ENCODE measurements around the gene NAA10.

Gene NAA10

DNA sequence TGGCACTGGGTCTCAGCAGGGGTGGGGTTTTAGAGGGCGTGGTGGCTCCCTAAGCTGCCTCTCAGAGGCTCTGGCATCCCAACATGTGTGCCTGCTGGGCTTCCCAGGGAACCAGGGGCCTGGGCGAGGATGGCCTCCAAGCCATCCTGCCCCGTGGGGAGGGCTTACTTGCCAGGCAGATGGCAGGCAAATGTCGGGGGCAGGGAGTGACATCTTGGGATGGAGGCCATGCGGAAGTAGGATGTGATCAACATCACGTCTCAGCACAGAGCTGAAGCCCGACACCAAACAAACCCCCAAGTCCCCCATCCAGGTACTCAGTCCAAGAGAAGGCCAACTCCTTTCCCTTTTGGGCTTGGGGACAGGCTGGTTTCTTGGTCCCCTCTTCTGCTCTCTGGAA, 53.6 kb downstream of the NAA10 start:
- TF ChIP-seq, protein P1, sequence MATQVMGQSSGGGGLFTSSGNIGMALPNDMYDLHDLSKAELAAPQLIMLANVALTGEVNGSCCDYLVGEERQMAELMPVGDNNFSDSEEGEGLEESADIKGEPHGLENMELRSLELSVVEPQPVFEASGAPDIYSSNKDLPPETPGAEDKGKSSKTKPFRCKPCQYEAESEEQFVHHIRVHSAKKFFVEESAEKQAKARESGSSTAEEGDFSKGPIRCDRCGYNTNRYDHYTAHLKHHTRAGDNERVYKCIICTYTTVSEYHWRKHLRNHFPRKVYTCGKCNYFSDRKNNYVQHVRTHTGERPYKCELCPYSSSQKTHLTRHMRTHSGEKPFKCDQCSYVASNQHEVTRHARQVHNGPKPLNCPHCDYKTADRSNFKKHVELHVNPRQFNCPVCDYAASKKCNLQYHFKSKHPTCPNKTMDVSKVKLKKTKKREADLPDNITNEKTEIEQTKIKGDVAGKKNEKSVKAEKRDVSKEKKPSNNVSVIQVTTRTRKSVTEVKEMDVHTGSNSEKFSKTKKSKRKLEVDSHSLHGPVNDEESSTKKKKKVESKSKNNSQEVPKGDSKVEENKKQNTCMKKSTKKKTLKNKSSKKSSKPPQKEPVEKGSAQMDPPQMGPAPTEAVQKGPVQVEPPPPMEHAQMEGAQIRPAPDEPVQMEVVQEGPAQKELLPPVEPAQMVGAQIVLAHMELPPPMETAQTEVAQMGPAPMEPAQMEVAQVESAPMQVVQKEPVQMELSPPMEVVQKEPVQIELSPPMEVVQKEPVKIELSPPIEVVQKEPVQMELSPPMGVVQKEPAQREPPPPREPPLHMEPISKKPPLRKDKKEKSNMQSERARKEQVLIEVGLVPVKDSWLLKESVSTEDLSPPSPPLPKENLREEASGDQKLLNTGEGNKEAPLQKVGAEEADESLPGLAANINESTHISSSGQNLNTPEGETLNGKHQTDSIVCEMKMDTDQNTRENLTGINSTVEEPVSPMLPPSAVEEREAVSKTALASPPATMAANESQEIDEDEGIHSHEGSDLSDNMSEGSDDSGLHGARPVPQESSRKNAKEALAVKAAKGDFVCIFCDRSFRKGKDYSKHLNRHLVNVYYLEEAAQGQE (IDR thresholded peaks at IDR 0.05; ENCODE audit: insufficient read depth in 1 of 2, low read depth in 2 of 2, low read length in 2 of 2): no peak
- TF ChIP-seq SIN3A (IDR thresholded peaks at IDR 0.05; ENCODE audit: borderline replicate concordance, insufficient read depth, low read length) (no peak), TAF1 (IDR thresholded peaks at IDR 0.05; ENCODE audit: borderline replicate concordance, insufficient read depth, low read length) (no peak), POLR2AphosphoS5 (IDR thresholded peaks at IDR 0.05; ENCODE audit: low read depth, low read length) (no peak), FOXP2 (optimal IDR thresholded peaks at IDR 0.05; ENCODE audit: borderline replicate concordance, extremely low read depth, extremely low read length, insufficient read depth) (no peak)

DNA sequence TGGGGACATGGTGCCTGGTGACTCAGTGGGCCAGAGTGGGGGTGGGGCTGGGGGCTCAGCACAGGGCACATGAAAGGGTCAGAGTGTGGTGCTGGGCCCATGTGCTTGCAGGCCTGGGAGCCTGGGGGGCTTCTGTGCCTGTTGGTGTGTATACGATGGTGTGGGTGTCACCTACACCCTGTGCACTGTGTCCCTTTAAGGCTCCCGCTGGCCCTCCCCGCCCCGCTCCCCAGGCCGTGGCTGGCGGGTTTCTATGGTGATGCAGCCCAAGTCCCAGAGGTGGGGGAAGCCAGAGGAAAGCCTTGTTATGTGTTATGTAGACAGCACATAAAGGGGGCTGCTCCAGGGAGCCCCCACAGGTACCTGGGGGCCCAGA, 54.4 kb downstream of the NAA10 start:
- TF ChIP-seq FOXP2 (optimal IDR thresholded peaks at IDR 0.05; ENCODE audit: borderline replicate concordance, extremely low read depth, extremely low read length, insufficient read depth): no peak

DNA sequence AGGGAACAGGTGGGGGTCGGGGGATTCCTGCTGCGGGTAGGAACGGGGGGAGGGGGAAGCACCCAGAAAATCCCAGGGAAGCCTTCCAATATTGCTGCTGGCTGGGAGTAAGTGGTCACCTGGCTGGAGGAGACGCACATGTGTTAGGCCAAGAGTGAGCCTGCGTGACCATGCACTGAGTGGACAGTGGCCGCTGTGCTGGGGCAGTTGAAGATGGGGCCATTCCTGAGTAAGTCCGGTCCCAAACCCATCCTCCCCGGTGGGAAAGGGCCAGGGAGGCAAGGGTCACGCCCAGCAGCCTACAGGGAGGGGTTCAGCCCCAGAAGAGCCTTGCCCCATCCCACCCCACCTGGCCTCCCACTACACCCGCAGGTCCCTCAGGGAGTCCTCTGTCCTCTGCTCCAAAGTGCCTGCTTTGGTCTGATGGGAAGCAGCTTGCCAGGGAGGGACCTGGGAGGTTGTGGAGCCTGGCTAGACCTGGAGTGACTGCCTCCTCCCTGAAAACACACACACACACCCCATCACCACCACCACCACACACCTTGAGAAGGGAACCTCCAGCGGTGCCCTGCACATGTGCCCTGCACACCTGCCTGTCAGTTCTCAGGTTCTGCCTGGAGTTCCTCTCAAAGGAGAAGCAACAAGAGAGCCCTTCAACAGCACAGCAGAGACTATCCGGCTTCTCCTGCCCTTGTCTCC, 54.9 kb downstream of the NAA10 start:
- TF ChIP-seq, protein P1 (IDR thresholded peaks at IDR 0.05; ENCODE audit: insufficient read depth in 1 of 2, low read depth in 2 of 2, low read length in 2 of 2): no peak
- TF ChIP-seq TAF1 (IDR thresholded peaks at IDR 0.05; ENCODE audit: borderline replicate concordance, insufficient read depth, low read length) (no peak), POLR2AphosphoS5 (IDR thresholded peaks at IDR 0.05; ENCODE audit: low read depth, low read length) (no peak), FOXP2 (optimal IDR thresholded peaks at IDR 0.05; ENCODE audit: borderline replicate concordance, extremely low read depth, extremely low read length, insufficient read depth) (no peak), SIN3A (IDR thresholded peaks at IDR 0.05; ENCODE audit: borderline replicate concordance, insufficient read depth, low read length) (no peak)

Data from PFSK-1 (cell line).